B cell (primary cell): ENCODE measurements around the gene ACSBG1.

ENCODE experiments used
- CTCF ChIP-seq: fragments of 200-600 bp; IDR thresholded peaks from one replicate; pipeline ENCODE4 v1.8.0; 2022; ENCODE audit warnings: antibody characterized with exemption, mild to moderate bottlenecking
- EZH2 ChIP-seq: IDR thresholded peaks from 2 replicates; pipeline ENCODE4 v1.6.1; 2012; ENCODE audit warnings: borderline replicate concordance, low read depth, mild to moderate bottlenecking, moderate library complexity, low read length; ENCODE audit not compliant: insufficient read depth, poor library complexity, severe bottlenecking

GRCh38 chr15:78211189-78211921 is 23.0 kb downstream of the ACSBG1 start:
- TF ChIP-seq CTCF, result no peak
- no peak for TF ChIP-seq EZH2
